B cell (primary cell): Measurements from ENCODE around the gene CDH13. TPM values are rescaled to one million over a fixed set of nuclear protein-coding genes. Genes with fewer than 3 reads are reported as not detected.
"Not testable (repeated sequence)": the region's sequence is repeated elsewhere in the genome, so short reads cannot be mapped to it uniquely, and the experiment has no call there.

Source experiments
- ATAC-seq: fragments of 200-7000 bp; cut with Tn5 transposase; one replicate; pipeline ENCODE4 v1.10.0; 2021; ENCODE audit warnings: low read depth, mild to moderate bottlenecking, moderate number of reproducible peaks, moderate library complexity
- CTCF ChIA-PET: fragments of 350-600 bp; sonication (Branson Sonifier 250); formaldehyde crosslinking; loops from one replicate; lab custom pipeline; 2021; ENCODE audit warnings: antibody characterized with exemption, inconsistent platforms; lab: Charles Lee
- POLR2A ChIA-PET: fragments of 350-600 bp; sonication (Branson Sonifier 250); formaldehyde crosslinking; loops from one replicate; lab custom pipeline; 2021; ENCODE audit warnings: antibody characterized with exemption; lab: Charles Lee
- DNase-seq: peaks from one replicate; pipeline ENCODE4 v3.0.0; 2013
- H2AFZ ChIP-seq: 2 replicates; pipeline ENCODE4 v1.6.1; 2012; ENCODE audit warnings: mild to moderate bottlenecking, low read depth, low read length; ENCODE audit not compliant: insufficient read depth, poor library complexity, severe bottlenecking
- H3K27ac ChIP-seq, 2 donors: 1 replicate in 1 of 2; 2 replicates in 1 of 2; pipeline ENCODE4 v1.5.1; 2012 to 2013; ENCODE audit warnings: low read length in 2 of 2, mild to moderate bottlenecking in 2 of 2, moderate library complexity in 1 of 2
- H3K27me3 ChIP-seq, 4 experiments: fragments of 200-600 bp in 1 of 4; sonication (generic) in 1 of 4; replicated peaks in 1 of 4; 1 replicate in 2 of 4; 2 replicates in 2 of 4; pipeline versions ENCODE4 v1.6.1 to v1.7.0; 2013 to 2016; ENCODE audit warnings: low read length in 3 of 4, mild to moderate bottlenecking in 2 of 4, mixed read lengths in 1 of 4, moderate library complexity in 1 of 4; ENCODE audit not compliant: insufficient read depth in 4 of 4, control insufficient read depth in 3 of 4; ENCODE audit errors: control extremely low read depth in 1 of 4
- H3K36me3 ChIP-seq, 2 experiments: replicated peaks in 1 of 2; 1 replicate in 1 of 2; 2 replicates in 1 of 2; pipeline versions ENCODE4 v1.6.1 to v1.7.1; 2013; ENCODE audit warnings: low read length in 1 of 2; ENCODE audit not compliant: insufficient read depth in 2 of 2, control insufficient read depth in 1 of 2; ENCODE audit errors: control extremely low read depth in 1 of 2, extremely low read depth in 1 of 2
- H3K4me1 ChIP-seq, 2 donors: fragments of 200-600 bp in 1 of 2; sonication (generic) in 1 of 2; 1 replicate in 1 of 2; 2 replicates in 1 of 2; pipeline versions ENCODE4 v1.5.1 to v1.6.1; 2013 to 2017; ENCODE audit warnings: low read length in 2 of 2; ENCODE audit not compliant: control insufficient read depth in 2 of 2, insufficient read depth in 2 of 2
- H3K4me2 ChIP-seq: replicated peaks from 2 replicates; pipeline ENCODE3; 2012; ENCODE audit warnings: mild to moderate bottlenecking, low read depth, low read length; ENCODE audit not compliant: poor library complexity, severe bottlenecking
- H3K4me3 ChIP-seq, 5 experiments: fragments of 200-600 bp in 1 of 5; sonication (generic) in 1 of 5; 1 replicate in 3 of 5; 2 replicates in 2 of 5; pipeline versions ENCODE4 v1.5.1 to v1.7.0; 2011 to 2016; ENCODE audit warnings: low read length in 4 of 5, mild to moderate bottlenecking in 4 of 5, low read depth in 2 of 5, control low read depth in 1 of 5, moderate library complexity in 1 of 5; ENCODE audit not compliant: insufficient read depth in 1 of 5; ENCODE audit errors: control extremely low read depth in 1 of 5, extremely low read depth in 1 of 5
- H3K79me2 ChIP-seq: fragments of 200-600 bp; sonication (generic); one replicate; pipeline ENCODE4 v1.6.0; 2016; ENCODE audit warnings: low read length; ENCODE audit not compliant: control insufficient read depth, insufficient read depth
- H3K9ac ChIP-seq: fragments of 200-600 bp; sonication (generic); 2 replicates; pipeline ENCODE4 v1.6.1; 2017; ENCODE audit warnings: mild to moderate bottlenecking, low read length, moderate library complexity
- H3K9me3 ChIP-seq, 3 donors: one replicate each; pipeline versions ENCODE4 v1.6.1 to v1.7.1; 2013; ENCODE audit warnings: low read length in 2 of 3; ENCODE audit not compliant: control insufficient read depth in 2 of 3, insufficient read depth in 1 of 3; ENCODE audit errors: control extremely low read depth in 1 of 3
- H4K20me1 ChIP-seq: 2 replicates; pipeline ENCODE4 v1.6.0; 2012; ENCODE audit warnings: mild to moderate bottlenecking, low read length; ENCODE audit not compliant: insufficient read depth, control insufficient read depth, poor library complexity, severe bottlenecking
- H3K27ac Mint-ChIP-seq: one replicate; pipeline ENCODE4 v1.8.0; 2021; ENCODE audit warnings: mixed read lengths
- H3K27me3 Mint-ChIP-seq: one replicate; pipeline ENCODE4 v1.8.0; 2021; ENCODE audit warnings: mixed read lengths
- H3K4me1 Mint-ChIP-seq: one replicate; pipeline ENCODE4 v1.8.0; 2021; ENCODE audit warnings: mixed read lengths
- H3K4me3 Mint-ChIP-seq: one replicate; pipeline ENCODE4 v1.8.0; 2021; ENCODE audit warnings: mixed read lengths
- H3K9me3 Mint-ChIP-seq: one replicate; pipeline ENCODE4 v1.8.0; 2022; ENCODE audit warnings: mixed read lengths; ENCODE audit not compliant: insufficient read depth
- EZH2 ChIP-seq: IDR thresholded peaks from 2 replicates; pipeline ENCODE4 v1.6.1; 2012; ENCODE audit warnings: borderline replicate concordance, low read depth, mild to moderate bottlenecking, moderate library complexity, low read length; ENCODE audit not compliant: insufficient read depth, poor library complexity, severe bottlenecking
- WGBS: methylation state at CpG from one replicate; pipeline ENCODE4 v1.1.5; 2013; ENCODE audit warnings: missing lambda C conversion rate; ENCODE audit not compliant: insufficient coverage; 5-methylcytosine and 5-hydroxymethylcytosine counted together
- intact Hi-C: fragments of 100-400 bp; cut with micrococcal nuclease; formaldehyde crosslinking; loops from one replicate; pipeline ENCODE4 v1.10.0; 2022
- polyA plus RNA-seq: library from polyadenylated mRNA; depleted of rRNA; stranded (reverse); fragments of >200 nt; gene quantifications from 2 replicates; pipeline ENCODE4 v1.2.3, GENCODE V29; 2012
- total RNA-seq, 2 donors: library from RNA; stranded (reverse); fragments of 120-200 nt in 1 of 2; gene quantifications; 1 replicate in 1 of 2; 2 replicates in 1 of 2; pipeline versions ENCODE4 v1.2.3 to v1.2.4, GENCODE V29; 2013 to 2022
- TF ChIP-seq, protein P1 (sequence below): fragments of 200-600 bp; IDR thresholded peaks from one replicate; pipeline ENCODE4 v1.8.0; 2022; ENCODE audit warnings: antibody characterized with exemption, mild to moderate bottlenecking

Gene CDH13
- total and polyA plus RNA-seq, 2 donors (not counting 1 experiment from before 2014, with no cell fraction given), result not detected

DNA sequence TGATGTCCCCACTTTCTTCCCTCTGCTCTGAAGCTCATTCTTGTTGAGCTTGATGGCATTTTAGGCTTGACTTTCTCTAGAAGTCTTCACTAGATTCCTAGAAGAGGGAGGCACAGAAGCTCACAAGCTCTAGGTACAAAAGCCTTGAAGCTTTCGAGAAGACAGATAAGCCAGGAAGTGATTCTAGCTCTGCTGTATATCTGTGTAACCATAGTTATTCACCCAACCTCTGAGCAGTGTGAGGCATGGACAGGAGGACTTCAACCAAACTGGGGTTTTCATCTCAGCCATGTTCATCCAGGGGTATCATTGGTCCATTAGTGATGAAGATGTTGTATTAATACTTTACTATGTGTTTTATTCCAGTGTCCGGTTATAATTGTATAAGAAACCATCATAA, 299.7 kb downstream of the CDH13 start:
- Histone ChIP-seq H3K36me3 (no peaks in the 10 kb centered on the region), H3K79me2 (no peaks in the 10 kb centered on the region), H3K4me3 (no peak overlapping the region), H4K20me1 (no peaks in the 10 kb centered on the region), H3K4me1 (no peaks in the 10 kb centered on the region), H3K9me3 (no peaks in the 10 kb centered on the region), H3K9ac (no peak overlapping the region), H2AFZ (no peak overlapping the region), H3K4me2 (no peak overlapping the region), H3K27me3 (peaks cover 0 to 18% (median 3%) of the 10 kb centered on the region in 4 experiments), H3K27ac (no peak overlapping the region)
- intact Hi-C loops, result no loop called here
- TF ChIP-seq, protein P1, sequence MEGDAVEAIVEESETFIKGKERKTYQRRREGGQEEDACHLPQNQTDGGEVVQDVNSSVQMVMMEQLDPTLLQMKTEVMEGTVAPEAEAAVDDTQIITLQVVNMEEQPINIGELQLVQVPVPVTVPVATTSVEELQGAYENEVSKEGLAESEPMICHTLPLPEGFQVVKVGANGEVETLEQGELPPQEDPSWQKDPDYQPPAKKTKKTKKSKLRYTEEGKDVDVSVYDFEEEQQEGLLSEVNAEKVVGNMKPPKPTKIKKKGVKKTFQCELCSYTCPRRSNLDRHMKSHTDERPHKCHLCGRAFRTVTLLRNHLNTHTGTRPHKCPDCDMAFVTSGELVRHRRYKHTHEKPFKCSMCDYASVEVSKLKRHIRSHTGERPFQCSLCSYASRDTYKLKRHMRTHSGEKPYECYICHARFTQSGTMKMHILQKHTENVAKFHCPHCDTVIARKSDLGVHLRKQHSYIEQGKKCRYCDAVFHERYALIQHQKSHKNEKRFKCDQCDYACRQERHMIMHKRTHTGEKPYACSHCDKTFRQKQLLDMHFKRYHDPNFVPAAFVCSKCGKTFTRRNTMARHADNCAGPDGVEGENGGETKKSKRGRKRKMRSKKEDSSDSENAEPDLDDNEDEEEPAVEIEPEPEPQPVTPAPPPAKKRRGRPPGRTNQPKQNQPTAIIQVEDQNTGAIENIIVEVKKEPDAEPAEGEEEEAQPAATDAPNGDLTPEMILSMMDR, result no peak
- no peak for TF ChIP-seq EZH2
- H3K4me1 Mint-ChIP-seq, result no peaks in the 10 kb centered on the region
- ATAC-seq (no peak), DNase-seq (no peak)
- peaks cover 20% of the 10 kb centered on the region for H3K27me3 Mint-ChIP-seq
- WGBS, result no CpG with 5 or more reads among the region's 2 CpGs
- no peak overlapping the region for H3K27ac Mint-ChIP-seq
- no peak overlapping the region for H3K4me3 Mint-ChIP-seq
- CTCF ChIA-PET, result no interaction called here
- no peaks in the 10 kb centered on the region for H3K9me3 Mint-ChIP-seq
- POLR2A ChIA-PET, result no interaction called here

DNA sequence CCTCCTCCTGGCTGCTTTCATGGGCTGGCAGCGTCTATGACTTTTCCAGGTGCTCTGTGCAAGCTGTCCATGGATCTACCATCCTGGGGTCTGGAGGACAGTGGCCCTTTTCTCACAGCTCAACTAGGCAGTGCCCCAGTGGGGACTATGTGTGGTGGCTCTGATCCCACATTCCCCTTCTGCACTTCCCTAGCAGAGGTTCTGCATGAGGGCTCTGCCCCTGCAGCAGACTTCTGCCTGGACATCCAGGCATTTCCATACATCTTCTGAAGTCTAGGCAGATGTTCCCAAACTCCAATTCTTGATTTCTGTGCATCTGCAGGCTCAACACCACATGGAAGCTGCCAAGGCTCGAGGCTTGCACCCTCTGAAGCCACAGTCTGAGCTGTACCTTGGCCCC, 307.2 kb downstream of the CDH13 start:
- H3K4me2 ChIP-seq, H3K9ac ChIP-seq, POLR2A ChIA-PET, CTCF ChIA-PET, DNase-seq, H4K20me1 ChIP-seq, H3K27me3 Mint-ChIP-seq, H3K27ac ChIP-seq, H2AFZ ChIP-seq, H3K79me2 ChIP-seq, H3K4me3 Mint-ChIP-seq, H3K27me3 ChIP-seq, H3K36me3 ChIP-seq, H3K4me3 ChIP-seq, H3K27ac Mint-ChIP-seq, intact Hi-C loops, H3K4me1 Mint-ChIP-seq, H3K4me1 ChIP-seq, ATAC-seq: not testable (repeated sequence)
- peaks cover 1 to 20% (median 13%) of the 10 kb centered on the region in 3 donors for H3K9me3 ChIP-seq
- 70% methylated on average over 2 of the region's 2 CpGs for WGBS
- H3K9me3 Mint-ChIP-seq, result peaks cover 15% of the 10 kb centered on the region
